Stimulated activated CD8-positive, alpha-beta memory T cell treated with anti-CD3 and anti-CD28 coated beads, Interleukin-4, amount 100 ng/mL, for 24 hours (primary cell): ENCODE results near the gene OSBPL2.

Experiments
- DNase-seq: peaks from one replicate; pipeline ENCODE4 v3.0.0-alpha.2; 2020; ENCODE audit warnings: low read depth

OSBPL2 gene

GRCh38 chr20:62237801-62238568 lies at the start of gene OSBPL2:
Gene OSBPL2, plus strand, starts transcription at chr20:62238521. Its CDS starts 17,664 bp downstream, at chr20:62256185.
- DNase-seq = peak; percentile 99

GRCh38 chr20:62190639-62191411 lies 47.5 kb upstream of the OSBPL2 start:
- DNase-seq = no peak

DNA sequence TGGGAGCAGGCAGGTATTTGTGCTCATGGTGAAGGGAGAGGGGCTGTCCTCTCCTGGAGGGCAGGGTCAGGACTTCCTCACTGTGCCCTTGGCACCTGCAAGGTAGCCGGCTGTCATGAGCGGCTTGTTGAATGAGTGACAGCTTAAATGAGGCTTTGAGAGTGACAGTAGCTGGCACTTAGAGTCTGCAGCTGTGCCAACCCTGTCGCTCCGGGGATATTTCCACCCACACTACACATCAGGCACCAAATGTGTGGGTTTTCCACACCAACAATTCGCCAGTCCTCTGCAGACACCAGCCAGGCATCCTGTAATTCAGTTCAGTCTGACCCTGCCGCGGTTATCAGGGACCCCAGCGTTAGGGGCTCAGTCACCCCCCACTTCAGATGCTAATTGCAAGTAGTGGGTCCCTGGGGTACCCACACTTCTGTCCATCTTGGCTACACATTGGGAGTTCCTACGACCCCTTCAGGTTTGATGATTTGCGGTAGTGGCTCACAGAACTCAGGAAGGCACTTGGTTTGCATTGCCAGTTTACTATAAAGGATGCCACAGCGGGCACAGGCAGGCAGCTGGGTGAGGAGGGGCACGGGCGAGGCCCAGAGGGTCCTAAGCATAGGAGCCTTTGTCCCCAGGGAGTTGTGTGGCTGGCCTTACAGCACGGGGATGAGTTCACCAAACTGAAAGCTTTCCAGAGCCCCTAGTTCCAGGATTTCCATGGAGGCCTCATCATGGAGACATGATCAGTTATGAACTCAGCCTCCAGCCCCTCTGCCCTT lies 46.4 kb upstream of the OSBPL2 start:
- DNase-seq = no peak

DNA sequence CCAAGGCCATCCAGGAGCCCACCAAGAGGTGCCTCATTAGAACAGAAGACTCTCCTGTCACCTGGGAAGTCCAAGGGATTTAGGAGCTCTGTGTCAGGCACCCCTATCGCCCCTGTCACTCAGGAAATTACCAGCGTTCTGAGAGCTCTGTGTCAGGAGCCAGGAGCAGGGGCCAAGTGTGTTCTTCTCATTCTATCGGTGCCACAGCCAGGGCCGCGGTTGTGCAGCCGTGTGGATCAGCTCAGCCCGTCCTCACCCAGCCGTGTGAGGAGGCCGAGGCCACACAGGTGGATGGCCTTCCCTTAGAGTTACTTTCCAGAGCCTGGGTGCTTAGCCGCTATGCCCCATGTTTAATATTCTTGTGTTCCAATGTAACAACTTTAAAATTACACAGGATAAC lies 45.7 kb upstream of the OSBPL2 start:
- no peak for DNase-seq

DNA sequence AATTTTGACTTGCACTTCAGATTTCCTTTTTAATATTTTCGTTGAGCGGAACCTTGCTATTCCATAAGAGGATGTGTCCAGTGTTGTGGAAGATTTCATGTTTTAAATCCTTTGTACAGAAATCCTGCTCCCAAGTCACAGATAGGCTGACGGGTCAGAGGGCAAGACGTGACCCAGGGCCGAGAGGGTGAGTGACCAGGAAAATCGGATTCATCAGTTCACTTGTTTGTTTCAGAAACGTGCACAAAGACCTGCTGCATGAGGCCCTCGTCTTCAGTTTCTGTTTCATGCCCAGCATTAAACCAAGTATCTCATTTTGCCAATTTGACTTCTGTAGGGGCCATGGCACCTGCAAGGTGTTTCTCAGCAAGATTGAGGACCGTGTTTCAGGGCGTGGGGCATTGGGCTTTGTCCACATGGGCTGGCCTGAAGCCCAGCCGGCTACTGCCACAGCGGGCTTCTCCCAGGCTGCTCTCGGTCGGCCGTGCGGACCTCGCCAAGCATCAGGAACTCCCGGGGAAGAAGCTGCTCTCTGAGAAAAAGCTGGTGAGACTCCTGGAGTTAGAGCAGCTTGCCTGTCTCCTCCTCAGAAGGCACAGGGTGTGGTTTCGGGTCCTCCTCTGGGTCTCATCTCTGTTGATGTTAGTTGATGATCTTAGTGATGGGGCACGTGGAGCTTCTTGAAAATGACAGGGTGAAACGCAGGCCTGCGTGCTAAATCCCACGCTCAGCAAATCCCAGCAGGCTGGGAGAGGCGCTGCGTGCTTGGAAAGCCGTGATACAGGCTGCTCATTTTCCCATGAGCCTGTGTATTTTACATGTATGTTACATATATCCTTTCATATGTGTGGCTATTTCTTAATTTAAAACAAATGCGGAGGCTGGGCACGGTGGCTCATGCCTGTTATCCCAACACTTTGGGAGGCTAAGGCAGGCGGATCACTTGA lies 45.0 kb upstream of the OSBPL2 start:
- no peak for DNase-seq

- DNase-seq = no peak
These were observed 43.3 kb upstream of the OSBPL2 start for GRCh38 chr20:62195075-62195405.

- DNase-seq = no peak
These were observed 42.6 kb upstream of the OSBPL2 start for GRCh38 chr20:62195736-62196135.

DNA sequence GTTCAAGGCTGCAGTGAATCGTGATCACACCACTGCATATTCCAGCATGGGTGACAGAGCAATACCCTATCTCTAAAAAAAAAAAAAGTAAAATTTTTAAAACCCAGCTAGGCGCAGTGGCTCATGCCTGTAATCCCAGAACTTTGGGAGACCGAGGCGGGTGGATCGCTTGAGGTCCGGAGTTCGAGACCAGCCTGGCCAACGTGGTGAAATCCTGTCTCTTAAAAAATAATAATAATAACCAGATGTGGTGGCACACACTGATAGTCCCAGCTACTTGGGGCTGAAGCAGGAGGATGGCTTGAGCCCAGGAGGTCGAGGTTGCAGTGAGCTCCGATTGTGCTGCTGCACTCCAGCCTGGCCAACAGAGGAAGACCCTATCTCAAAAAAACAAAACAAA lies 42.0 kb upstream of the OSBPL2 start:
- DNase-seq = no peak

- DNase-seq = no peak
These were observed 41.0 kb upstream of the OSBPL2 start for GRCh38 chr20:62197311-62197710.

DNA sequence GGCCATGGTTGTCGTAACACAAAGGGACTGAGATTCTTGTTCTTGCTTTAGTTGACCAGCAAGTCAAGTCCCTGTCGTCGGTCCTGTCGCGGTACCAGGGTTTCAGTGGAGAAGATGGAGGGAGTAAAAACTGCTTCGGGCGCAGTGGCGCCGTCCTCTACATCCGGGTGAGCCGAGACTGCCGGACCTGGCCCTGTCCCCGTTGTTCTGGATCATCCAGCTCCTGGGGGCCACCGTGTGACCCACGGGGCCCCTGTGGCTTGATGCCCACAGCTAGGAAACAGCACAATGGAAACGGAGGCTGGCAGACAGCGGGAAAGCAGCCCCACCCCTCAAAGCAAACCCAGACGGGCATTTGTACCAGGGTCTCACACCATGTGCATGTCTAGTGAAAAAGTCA lies 40.5 kb upstream of the OSBPL2 start:
- DNase-seq = no peak

DNA sequence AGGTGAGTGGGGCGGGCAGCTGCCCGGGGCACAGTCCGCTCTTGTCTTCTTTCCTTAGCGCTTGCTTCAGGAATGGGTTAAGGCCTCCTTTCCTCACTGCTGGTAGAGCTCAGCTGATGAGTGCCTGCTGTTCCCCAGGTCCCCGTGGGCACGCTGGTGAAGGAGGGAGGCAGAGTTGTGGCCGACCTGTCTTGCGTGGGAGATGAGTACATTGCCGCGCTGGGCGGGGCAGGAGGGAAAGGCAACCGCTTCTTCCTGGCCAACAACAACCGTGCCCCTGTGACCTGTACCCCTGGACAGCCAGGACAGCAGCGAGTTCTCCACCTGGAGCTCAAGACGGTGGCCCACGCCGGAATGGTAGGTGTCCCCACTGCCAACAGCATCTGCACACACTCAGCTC lies 39.8 kb upstream of the OSBPL2 start:
- DNase-seq = no peak

GRCh38 chr20:62198931-62199330 lies 39.4 kb upstream of the OSBPL2 start:
- no peak for DNase-seq

GRCh38 chr20:62200491-62201172 lies 37.7 kb upstream of the OSBPL2 start:
- no peak for DNase-seq

DNA sequence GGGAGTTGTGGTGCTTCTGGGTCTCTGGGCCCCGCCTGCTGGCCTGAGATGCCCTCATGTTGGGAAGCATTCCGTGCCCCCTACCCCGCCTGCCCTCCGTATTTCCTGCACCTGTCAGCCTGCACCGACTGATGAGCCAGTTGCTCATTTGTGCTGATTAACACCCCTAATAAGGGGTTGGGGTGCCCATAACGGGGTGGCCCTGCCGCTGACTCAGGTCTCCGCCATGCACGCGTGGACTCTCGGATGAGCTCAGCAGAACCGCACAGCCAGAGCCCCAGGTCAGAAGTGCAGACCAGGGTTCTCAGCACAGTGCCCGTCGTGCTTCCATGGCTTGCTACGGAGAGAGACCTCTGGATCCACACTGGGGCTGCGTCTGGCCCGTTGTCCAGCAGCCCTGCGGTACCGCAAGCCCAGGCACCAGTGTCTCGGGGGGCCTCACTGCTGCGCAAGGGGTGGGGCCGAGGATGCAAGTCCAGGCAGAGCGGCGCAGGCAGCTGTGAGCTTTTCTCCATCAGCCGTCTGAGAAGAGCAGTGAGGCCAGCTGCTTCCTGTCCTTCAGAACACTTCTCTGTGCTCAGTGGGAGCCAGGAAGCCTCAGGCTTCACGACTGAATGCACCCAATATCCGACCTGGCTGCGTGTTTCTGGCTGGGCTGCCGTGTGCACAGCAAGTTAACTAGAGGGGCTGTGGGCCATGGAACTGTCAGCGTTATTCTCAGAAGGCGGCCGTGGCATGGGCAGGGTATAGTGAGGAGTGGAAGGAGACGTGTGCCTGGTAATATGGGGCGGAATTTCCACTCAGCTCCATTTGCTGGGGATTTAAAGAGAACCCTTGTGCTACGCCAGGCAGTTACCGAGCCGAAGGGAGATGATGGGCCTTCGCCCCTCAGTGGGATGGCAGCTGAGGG lies 36.9 kb upstream of the OSBPL2 start:
- no peak for DNase-seq

DNA sequence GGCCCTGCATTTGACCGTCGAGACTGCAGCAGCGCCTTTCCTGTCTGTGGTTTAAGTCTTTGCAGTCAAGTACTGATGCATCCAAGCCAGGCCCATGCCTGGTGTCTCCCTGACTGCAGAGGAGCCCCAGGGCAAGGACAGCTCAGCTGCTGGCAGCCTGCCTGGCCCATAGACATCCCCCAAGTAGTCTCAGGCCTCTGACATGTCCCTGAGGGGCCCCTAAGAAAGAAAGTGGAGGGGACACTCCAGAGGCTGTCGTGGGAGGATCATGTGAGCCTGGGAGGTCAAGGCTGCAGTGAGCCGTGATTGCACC lies 36.3 kb upstream of the OSBPL2 start:
- no peak for DNase-seq

- no peak for DNase-seq
These were observed 35.5 kb upstream of the OSBPL2 start for GRCh38 chr20:62202676-62203377.

- DNase-seq = no peak
These were observed 34.8 kb upstream of the OSBPL2 start for GRCh38 chr20:62203378-62204030.

GRCh38 chr20:62205618-62206387 lies 32.5 kb upstream of the OSBPL2 start:
- no peak for DNase-seq
